Ishikawa (cell line): ENCODE results near the gene ATP1B1.

Source experiments
- CEBPB ChIP-seq: IDR thresholded peaks from 2 replicates; pipeline ENCODE4 v1.6.1; 2012
- EP300 ChIP-seq: IDR thresholded peaks from 2 replicates; pipeline ENCODE4 v1.6.1; 2012; ENCODE audit warnings: borderline replicate concordance
- FOXM1 ChIP-seq: IDR thresholded peaks from 2 replicates; pipeline ENCODE4 v1.6.1; 2012; ENCODE audit warnings: low read depth, borderline replicate concordance
- NFIC ChIP-seq: IDR thresholded peaks from 2 replicates; pipeline ENCODE4 v1.6.1; 2012
- RAD21 ChIP-seq: IDR thresholded peaks from 2 replicates; pipeline ENCODE4 v1.6.1; 2012; ENCODE audit warnings: low read depth
- TAF1 ChIP-seq: IDR thresholded peaks from 2 replicates; pipeline ENCODE4 v1.6.1; 2012; ENCODE audit warnings: low read depth, mild to moderate bottlenecking
- TF ChIP-seq, protein P1 (sequence below): IDR thresholded peaks from 2 replicates; pipeline ENCODE4 v1.6.1; 2012; ENCODE audit warnings: low read depth, mild to moderate bottlenecking

DNA sequence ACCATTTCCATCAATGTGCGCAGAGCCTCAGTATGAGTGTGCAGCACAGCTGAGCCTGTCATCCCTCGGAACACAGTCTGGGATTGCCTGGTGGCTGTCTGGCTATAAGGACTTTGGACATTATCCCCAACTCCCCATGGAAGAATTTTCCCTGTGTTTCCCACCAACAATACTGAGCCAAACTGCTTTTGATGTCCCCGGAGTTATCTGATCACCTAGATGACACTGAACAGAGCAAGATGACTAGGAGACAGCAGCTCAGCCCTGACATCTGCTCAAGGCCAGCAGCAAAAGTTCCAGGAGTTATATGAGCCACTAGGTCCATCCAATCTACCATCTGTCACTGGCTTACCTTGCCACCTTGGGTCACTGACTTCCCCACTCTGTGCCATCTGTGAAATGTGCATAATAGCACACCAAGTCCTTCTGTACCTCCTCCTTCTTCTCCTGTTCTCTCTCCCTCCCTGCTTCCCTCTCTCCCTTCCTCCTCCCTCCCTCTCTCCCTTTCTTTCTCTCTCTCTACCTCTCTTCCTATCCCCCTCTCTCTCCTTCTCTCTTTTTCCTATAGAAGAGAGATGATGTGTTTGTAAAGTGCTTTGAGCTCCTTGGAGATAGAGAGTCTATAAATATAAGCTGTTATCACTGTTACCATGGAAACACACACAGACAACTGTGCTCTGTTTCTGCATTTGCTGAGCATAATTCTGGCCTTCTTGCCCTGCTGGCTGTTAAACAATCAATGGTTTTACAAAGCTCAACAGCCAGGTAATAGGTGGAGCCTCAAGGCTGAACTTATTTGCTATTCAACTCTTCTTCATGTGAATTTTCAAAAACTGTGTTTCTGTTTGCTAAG lies 19.7 kb upstream of the ATP1B1 start:
- TF ChIP-seq NFIC (no peak), FOXM1 (no peak), EP300 (no peak), RAD21 (no peak), TAF1 (no peak), CEBPB (no peak)
- TF ChIP-seq, protein P1, sequence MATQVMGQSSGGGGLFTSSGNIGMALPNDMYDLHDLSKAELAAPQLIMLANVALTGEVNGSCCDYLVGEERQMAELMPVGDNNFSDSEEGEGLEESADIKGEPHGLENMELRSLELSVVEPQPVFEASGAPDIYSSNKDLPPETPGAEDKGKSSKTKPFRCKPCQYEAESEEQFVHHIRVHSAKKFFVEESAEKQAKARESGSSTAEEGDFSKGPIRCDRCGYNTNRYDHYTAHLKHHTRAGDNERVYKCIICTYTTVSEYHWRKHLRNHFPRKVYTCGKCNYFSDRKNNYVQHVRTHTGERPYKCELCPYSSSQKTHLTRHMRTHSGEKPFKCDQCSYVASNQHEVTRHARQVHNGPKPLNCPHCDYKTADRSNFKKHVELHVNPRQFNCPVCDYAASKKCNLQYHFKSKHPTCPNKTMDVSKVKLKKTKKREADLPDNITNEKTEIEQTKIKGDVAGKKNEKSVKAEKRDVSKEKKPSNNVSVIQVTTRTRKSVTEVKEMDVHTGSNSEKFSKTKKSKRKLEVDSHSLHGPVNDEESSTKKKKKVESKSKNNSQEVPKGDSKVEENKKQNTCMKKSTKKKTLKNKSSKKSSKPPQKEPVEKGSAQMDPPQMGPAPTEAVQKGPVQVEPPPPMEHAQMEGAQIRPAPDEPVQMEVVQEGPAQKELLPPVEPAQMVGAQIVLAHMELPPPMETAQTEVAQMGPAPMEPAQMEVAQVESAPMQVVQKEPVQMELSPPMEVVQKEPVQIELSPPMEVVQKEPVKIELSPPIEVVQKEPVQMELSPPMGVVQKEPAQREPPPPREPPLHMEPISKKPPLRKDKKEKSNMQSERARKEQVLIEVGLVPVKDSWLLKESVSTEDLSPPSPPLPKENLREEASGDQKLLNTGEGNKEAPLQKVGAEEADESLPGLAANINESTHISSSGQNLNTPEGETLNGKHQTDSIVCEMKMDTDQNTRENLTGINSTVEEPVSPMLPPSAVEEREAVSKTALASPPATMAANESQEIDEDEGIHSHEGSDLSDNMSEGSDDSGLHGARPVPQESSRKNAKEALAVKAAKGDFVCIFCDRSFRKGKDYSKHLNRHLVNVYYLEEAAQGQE = no peak
